Fibroblast of peridontal ligament (primary cell): ENCODE results near the gene ALAS1.

Experiments used
- DNase-seq: peaks from one replicate; pipeline ENCODE4 v3.0.0-alpha.2; 2010; ENCODE audit errors: extremely low read depth

ALAS1 gene

DNA sequence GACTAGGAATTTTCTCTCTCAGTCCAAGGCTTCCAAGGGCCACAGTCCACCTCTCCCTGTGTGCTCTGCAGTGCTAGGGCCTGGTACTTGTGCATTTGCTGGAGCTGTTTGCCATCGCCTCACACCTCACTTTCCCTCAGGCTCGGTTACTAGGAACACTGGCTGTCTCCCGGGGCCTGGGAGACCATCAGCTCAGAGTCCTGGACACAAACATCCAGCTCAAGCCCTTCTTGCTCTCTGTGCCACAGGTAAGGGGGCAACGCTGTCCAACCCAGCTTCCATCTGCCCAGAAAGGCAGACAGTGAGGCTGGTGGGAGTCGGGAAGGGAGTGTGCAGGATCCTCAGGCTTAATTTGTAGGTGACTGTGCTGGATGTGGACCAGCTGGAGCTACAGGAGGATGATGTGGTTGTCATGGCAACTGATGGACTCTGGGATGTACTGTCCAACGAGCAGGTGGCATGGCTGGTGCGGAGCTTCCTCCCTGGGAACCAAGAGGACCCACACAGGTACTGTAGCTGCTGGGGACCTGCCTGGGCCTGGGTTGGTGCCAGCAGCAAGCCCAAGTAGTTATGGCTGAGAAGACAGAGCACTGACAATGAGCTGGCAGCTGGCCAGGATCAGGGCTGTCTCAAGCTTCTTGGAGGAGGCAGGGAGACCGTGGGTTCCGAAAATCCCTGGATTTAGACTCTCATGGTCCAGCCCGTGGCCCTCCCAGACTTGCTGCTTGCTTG is 51.0 kb downstream of the ALAS1 start:
- no peak for DNase-seq

DNA sequence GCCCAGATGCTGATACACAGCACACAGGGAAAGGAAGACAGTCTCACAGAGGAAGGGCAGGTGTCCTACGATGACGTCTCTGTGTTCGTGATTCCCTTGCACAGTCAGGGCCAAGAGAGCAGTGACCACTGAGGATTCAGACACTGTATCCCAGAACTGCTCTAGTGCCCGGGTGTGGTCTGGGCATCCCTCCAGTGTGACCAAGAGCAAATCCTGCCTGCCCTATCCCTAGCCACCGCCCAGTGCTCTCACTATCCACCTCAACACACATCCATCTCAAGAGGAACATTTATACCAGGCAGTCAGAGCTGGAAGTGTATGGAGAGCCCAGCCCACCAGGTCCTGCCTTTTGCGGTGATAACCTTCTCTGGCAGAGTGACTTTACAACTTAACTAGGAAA is 51.7 kb downstream of the ALAS1 start:
- DNase-seq = no peak

DNA sequence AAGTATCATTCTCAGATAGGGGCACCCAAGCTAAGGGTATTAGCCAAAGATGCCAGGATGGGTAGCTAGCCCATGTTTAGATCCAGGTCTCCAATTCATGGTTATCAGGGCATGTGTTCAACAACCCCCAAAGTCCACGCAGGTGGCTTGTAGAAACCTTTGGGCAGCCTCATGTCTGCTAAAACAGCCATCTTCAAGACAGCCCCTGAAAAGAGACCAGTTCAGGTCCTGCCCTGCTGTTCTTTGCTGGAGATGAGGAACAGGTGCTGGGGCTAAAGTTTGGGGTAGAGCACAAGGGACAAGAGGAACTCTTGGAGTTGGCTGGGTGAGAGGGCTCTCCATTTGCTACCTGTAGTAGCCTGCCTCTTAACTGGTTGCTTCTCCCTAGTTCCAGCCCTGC is 52.2 kb downstream of the ALAS1 start:
- DNase-seq = no peak

DNA sequence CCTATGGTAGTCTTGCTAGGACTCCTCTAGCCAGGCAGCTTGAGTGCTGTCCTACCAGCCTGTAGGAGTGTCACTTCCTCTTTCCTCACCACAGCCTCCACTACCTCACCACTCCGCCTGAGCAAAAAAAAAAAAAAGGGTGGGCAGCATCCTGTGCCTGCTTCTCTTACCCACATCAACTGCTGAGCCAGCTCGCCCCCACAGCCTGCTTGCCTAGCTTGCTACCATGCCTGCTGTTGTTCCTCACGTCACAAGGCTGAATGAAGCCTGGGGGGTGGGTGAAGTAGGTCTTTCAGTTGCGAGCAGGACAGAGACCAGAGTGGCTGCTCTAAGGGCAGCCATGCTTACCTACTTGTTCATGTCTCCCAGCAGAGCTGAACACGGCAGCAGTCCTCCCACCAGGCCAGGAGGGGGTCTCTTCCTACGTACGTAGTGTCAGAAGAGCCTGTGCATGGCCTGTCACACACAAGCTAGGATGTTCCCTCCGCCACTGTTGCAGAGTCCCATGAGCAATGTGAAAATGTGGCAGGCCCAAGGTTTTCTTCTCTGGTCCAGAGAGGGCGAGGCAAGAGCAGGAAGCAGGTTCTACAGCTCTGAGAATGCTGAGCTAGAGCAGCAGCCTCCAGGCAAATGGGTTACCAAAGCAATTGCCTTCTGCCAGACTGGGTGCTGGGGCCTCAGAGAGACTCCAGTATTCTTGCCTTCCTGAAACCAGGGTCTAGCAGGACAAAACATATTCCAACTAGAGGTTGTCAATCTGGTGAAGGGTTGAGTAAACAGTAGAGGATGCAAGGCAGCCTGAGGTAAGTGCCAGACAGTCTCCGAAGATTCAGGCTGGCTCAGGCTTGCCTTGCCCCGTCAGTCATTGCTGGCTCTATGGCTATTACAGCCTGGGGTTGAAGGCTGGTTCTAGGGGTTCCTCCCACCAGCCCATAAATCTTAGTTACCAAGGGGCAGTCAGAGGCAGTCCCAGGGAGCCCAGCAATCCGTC is 55.6 kb downstream of the ALAS1 start:
- DNase-seq = no peak

DNA sequence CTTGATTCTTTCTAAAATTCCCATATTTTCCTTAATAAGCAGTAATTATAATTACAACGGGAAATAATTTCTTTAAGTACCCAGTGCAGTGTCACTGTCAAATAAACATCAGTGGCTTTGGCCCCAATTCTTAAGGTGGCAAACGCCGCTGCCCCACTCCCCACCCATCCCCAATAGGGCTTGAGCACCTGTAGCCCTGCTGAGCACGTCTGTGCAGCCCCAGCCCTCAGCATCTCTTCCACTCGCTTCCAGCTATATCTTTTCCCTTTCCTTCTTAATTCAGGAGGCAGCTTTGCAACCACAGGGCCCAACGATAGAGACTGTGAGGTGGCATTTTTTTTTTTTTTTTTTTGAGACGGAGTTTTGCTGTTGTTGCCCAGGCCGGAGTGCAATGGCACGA is 56.6 kb downstream of the ALAS1 start:
- DNase-seq = no peak

DNA sequence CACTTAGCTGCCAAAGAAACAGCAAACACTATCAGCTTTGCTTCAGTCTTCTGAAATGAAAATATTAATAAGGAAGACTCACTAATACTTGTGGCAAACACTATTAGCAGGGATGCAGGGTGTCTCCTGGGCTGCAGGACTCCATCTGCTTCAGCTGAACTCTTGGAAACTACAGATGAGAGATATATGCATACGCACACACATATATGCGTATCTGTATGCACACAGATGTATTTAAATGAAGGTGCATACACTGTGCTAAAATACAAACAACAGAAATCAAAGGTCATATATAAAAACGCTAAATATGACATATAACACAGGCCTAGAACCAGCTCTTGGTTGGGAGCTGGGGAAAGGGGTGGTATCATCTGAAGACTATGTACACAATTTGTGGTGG is 58.2 kb downstream of the ALAS1 start:
- no peak for DNase-seq

DNA sequence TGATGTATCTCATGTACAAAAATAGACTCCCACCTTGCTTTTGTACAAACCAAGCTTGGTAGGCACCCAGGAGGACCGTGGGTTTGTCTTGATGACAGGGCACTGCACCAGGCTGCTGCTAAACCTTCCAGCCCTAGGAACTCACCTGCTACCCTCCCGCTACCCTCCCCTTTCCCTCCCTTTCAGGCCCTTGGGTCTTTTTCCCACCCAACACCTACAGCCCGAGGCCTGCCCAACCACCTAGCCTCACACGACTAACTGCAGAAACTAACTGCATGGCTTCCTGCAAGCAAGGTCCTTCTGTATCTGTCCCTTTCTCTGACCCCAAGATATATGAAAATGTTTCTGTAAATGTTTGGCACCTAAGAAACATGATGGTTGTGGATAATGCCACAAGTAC is 58.7 kb downstream of the ALAS1 start:
- DNase-seq = no peak

DNA sequence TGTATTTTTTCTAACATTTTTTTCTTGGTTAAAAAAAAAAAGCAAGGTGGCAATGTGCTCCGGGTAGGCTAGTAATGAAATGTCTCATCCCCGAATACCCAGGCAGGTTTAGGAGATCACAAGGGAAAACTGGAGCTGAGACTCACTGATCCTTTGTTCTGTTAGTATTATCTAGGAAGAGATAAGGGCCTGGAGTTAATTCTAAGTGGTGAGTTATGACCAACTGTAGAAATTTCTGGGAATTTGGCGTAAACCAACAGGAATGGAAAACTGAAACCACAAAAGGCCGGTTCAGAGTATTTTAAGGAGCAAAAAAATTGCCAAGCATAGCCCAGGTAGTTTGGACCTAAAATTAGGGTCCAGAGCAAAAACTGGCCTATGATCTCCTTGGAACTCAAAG is 60.0 kb downstream of the ALAS1 start:
- no peak for DNase-seq

DNA sequence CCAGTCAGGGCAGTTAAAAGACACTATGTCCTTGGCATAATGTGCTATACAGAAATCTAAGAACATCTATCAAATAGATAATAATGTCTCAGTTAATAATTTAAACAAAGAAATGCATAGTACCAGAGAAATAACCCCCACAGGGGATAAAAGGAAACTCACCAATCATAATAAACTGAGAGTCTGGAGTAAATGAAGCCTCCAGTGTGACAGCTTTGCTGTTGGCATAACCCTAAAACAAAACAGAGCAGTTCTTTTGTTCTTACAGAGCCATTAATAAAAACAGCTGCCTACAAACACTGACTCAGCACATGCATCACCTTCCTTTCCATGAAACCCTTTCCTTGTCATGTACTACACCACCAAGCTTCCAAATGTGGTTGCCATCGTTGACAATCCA is 61.1 kb downstream of the ALAS1 start:
- no peak for DNase-seq

DNA sequence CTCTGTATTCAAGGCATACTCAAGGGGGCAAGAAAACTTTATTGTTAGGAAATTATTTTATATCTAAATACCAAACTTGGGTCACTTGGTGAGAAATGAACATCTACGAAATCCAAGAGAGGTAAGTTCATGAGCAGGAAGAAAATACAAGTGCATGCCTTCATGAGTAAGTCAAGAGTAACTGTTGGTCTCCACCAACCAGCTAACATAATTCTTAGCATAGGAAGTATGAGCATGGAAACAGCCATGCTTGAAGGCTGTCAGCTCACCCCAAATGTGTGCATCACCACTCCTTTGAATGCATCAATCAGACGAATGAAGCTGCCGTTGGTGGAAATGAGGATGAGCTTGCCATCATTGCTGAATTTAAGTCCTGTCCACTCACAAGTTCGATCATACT is 61.5 kb downstream of the ALAS1 start:
- DNase-seq = no peak

DNA sequence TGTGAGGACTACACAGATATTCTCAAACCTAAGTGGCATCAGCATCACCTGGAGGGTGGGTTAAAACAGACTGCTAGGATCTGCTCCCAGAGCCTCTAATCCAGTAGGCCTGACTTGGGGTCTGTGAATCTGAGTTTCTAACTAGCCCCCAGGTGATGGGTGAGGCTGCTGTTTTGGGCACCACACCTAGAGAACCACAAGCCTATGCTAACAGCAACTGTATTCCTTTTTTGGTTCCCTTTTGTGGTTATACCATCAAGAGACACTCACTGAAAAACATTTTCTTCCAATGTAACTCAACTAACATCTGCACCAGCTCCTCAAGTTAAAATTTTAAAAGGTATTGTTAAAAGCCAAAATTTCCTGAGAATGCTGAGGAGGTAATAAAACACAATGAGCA is 64.5 kb downstream of the ALAS1 start:
- no peak for DNase-seq
